ENCODE data around the gene RHBDF1. TPM values are rescaled to one million over a fixed set of nuclear protein-coding genes. Genes with fewer than 3 reads are reported as not detected.

RHBDF1 gene
- total and polyA plus RNA-seq, 3 experiments from 2014 or later = 0.53 to 0.59 TPM; not detected in 1

DNA sequence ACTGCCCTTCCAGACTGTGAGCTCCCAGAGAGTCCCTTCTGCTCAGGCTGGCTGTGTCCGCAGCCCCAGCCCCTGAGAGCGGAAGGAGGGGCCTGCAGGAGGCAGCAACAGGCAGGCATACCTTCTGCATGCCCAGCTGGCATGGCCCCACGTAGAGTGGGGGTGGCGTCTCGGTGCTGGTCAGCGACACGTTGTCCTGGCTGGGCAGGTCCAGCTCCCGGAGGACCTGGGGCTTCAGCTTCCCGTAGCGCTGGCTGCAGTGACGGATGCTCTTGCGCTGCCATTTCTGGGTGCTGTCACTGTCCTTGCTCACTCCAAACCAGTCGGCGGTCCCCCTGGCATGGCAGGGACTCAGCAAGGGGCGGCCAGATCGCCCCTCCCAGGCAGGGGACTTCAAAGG is 9.0 kb downstream of the RHBDF1 start:
- H3K4me1 Mint-ChIP-seq = peaks cover 0 to 4% (median 0%) of the 10 kb centered on the region in 3 donors
- H3K27me3 Mint-ChIP-seq = peaks cover 0 to 2% of the 10 kb centered on the region in 2 donors
- no peak overlapping the region for H3K27ac Mint-ChIP-seq
- POLR2A ChIA-PET = interaction anchor here (0.6 to 1.0 kb wide), 2 partner anchors 20 to 33 kb away, joined by 3 to 5 read pairs; no protein-coding TSS in a partner anchor
- no peaks in the 10 kb centered on the region for H3K9me3 ChIP-seq (ENCODE audit: low read length)
- no peak overlapping the region for H3K4me3 Mint-ChIP-seq
- H3K27me3 ChIP-seq (ENCODE audit: insufficient read depth, low read length, poor library complexity, severe bottlenecking) = no peaks in the 10 kb centered on the region
- H3K36me3 ChIP-seq (ENCODE audit: insufficient read depth, low read length) = no peaks in the 10 kb centered on the region
- H3K27ac ChIP-seq (ENCODE audit: low read depth, low read length) = no peak overlapping the region
- H3K9me3 Mint-ChIP-seq = no peaks in the 10 kb centered on the region
- DNase-seq = peak in 1 of 5 donors; percentile 43
- H3K4me1 ChIP-seq (ENCODE audit: insufficient read depth, low read length) = no peaks in the 10 kb centered on the region
- no peaks in the 10 kb centered on the region for H3K36me3 Mint-ChIP-seq
- CTCF ChIA-PET = interaction anchor here (1.2 to 9.2 kb wide), 4 partner anchors 8 to 119 kb away, joined by 3 to 201 read pairs (median 21); partner anchors contain the start of gene RHBDF1
- H3K4me3 ChIP-seq (ENCODE audit: low read length) = no peak overlapping the region

DNA sequence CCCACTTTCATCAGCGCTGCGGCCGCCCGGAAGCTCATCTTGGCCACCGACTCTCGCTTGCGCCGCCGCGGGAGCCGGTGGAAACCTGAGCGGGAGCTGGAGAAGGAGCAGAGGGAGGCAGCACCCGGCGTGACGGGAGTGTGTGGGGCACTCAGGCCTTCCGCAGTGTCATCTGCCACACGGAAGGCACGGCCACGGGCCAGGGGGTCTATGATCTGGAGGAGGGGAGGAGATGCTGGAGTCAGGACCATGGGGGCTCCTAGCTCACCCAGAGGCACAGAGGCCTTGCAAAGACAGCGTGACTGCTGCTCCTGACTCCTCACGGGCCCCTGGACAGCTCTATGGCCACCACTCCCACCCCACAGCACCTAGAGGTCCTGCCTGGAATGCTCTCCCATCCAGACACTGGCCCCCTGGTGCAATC is 9.5 kb downstream of the RHBDF1 start:
- H3K36me3 Mint-ChIP-seq = peaks cover 0 to 2% (median 0%) of the 10 kb centered on the region in 3 donors
- peaks cover 0 to 2% of the 10 kb centered on the region in 2 donors for H3K27me3 Mint-ChIP-seq
- H3K9me3 ChIP-seq (ENCODE audit: low read length) = no peaks in the 10 kb centered on the region
- DNase-seq = no peak
- CTCF ChIA-PET = interaction anchor here (1.2 to 9.2 kb wide), 4 partner anchors 9 to 119 kb away, joined by 3 to 201 read pairs (median 21); partner anchors contain the start of gene RHBDF1
- POLR2A ChIA-PET = interaction anchor here (1.0 kb wide), 1 partner anchor 34 kb away, joined by 5 read pairs; no protein-coding TSS in a partner anchor
- H3K4me3 ChIP-seq (ENCODE audit: low read length) = no peak overlapping the region
- no peaks in the 10 kb centered on the region for H3K4me1 ChIP-seq (ENCODE audit: insufficient read depth, low read length)
- no peaks in the 10 kb centered on the region for H3K9me3 Mint-ChIP-seq
- H3K36me3 ChIP-seq (ENCODE audit: insufficient read depth, low read length) = no peaks in the 10 kb centered on the region
- H3K4me1 Mint-ChIP-seq = peaks cover 0 to 4% (median 0%) of the 10 kb centered on the region in 3 donors
- no peak overlapping the region for H3K27ac Mint-ChIP-seq
- no peak overlapping the region for H3K4me3 Mint-ChIP-seq
- no peak overlapping the region for H3K27ac ChIP-seq (ENCODE audit: low read depth, low read length)
- H3K27me3 ChIP-seq (ENCODE audit: insufficient read depth, low read length, poor library complexity, severe bottlenecking) = no peaks in the 10 kb centered on the region

DNA sequence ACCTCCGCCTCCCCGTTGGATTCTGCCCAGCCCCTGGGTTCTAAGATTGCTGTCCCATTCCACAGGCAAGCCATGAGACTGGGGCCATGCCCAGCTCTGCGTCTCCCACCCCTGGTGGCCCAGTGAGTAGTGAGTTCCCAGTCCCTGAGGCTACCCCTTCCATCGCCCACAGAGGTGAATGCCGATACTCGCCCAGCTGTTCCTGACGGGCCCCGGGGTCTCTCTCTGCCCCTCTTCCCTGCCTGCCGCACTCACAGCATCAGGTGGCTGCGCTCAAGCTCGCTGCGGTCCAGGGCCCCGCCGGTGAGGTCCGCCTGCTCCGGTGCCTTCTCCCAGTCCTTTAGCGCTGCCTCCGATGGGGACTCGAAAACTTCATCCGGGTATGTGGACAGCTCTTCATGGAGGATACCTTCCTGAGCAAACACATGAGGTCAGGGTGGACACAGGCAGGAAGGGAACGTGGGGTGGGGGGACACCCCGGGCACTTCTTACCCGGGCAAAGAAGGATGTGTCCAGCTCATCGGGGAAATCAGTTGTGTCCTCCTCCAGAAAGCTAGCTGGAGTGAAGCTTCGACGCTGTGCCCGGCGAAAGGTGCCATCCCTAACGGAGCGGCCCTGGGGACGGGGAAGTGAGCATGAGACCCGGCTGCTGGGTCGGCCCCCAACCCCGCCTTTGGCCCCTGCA is 10.0 kb downstream of the RHBDF1 start:
- CTCF ChIA-PET = interaction anchor here (1.2 to 9.2 kb wide), 3 partner anchors 32 to 120 kb away, joined by 3 to 201 read pairs (median 39); no protein-coding TSS in a partner anchor
- Histone ChIP-seq H3K4me1 (ENCODE audit: insufficient read depth, low read length) (no peaks in the 10 kb centered on the region), H3K9me3 (ENCODE audit: low read length) (no peaks in the 10 kb centered on the region), H3K27ac (ENCODE audit: low read depth, low read length) (no peak overlapping the region), H3K4me3 (ENCODE audit: low read length) (no peak overlapping the region), H3K27me3 (ENCODE audit: insufficient read depth, low read length, poor library complexity, severe bottlenecking) (no peaks in the 10 kb centered on the region), H3K36me3 (ENCODE audit: insufficient read depth, low read length) (no peaks in the 10 kb centered on the region)
- peaks cover 0 to 4% (median 0%) of the 10 kb centered on the region in 3 donors for H3K36me3 Mint-ChIP-seq
- POLR2A ChIA-PET = interaction anchor here (1.0 kb wide), 1 partner anchor 34 kb away, joined by 5 read pairs; no protein-coding TSS in a partner anchor
- peak in 1 of 5 donors; percentile 43 for DNase-seq
- no peaks in the 10 kb centered on the region for H3K9me3 Mint-ChIP-seq
- no peak overlapping the region for H3K4me3 Mint-ChIP-seq
- peaks cover 0 to 2% of the 10 kb centered on the region in 2 donors for H3K27me3 Mint-ChIP-seq
- peaks cover 0 to 4% (median 0%) of the 10 kb centered on the region in 3 donors for H3K4me1 Mint-ChIP-seq
- peak overlapping the region in 1 of 8 donors; percentile 65 for H3K27ac Mint-ChIP-seq

DNA sequence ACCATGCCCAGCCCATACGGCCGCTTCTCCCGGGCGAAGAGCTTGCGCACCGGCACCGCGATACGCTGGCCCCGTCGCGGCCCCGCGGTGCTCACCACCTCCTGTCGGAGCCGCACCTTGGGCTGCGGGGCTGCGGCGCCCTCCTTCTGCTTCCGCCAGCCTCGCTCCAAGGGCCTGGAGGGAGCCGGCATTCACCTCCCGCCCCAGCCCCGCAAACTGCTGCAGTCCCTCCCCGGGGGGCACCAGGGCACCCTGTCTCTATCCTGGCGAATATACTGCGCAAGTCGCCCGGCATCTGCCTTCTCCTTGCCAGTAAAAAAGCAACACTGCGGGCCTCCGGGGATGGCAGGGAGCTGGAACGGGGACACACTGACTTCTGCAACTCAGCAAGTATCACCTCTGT is 10.6 kb downstream of the RHBDF1 start:
- peaks cover 0 to 7% (median 0%) of the 10 kb centered on the region in 3 donors for H3K36me3 Mint-ChIP-seq
- peaks cover 0 to 4% (median 0%) of the 10 kb centered on the region in 3 donors for H3K4me1 Mint-ChIP-seq
- no peaks in the 10 kb centered on the region for H3K27me3 ChIP-seq (ENCODE audit: insufficient read depth, low read length, poor library complexity, severe bottlenecking)
- no peak overlapping the region for H3K4me3 Mint-ChIP-seq
- POLR2A ChIA-PET = no interaction called here
- no peak overlapping the region for H3K27ac ChIP-seq (ENCODE audit: low read depth, low read length)
- no peaks in the 10 kb centered on the region for H3K9me3 ChIP-seq (ENCODE audit: low read length)
- no peaks in the 10 kb centered on the region for H3K4me1 ChIP-seq (ENCODE audit: insufficient read depth, low read length)
- CTCF ChIA-PET = interaction anchor here (5.7 to 9.2 kb wide), 2 partner anchors 33 to 44 kb away, joined by 39 to 201 read pairs; no protein-coding TSS in a partner anchor
- no peak overlapping the region for H3K27ac Mint-ChIP-seq
- H3K36me3 ChIP-seq (ENCODE audit: insufficient read depth, low read length) = no peaks in the 10 kb centered on the region
- peaks cover 0 to 2% of the 10 kb centered on the region in 2 donors for H3K27me3 Mint-ChIP-seq
- DNase-seq = no peak
- H3K9me3 Mint-ChIP-seq = no peaks in the 10 kb centered on the region
- no peak overlapping the region for H3K4me3 ChIP-seq (ENCODE audit: low read length)

DNA sequence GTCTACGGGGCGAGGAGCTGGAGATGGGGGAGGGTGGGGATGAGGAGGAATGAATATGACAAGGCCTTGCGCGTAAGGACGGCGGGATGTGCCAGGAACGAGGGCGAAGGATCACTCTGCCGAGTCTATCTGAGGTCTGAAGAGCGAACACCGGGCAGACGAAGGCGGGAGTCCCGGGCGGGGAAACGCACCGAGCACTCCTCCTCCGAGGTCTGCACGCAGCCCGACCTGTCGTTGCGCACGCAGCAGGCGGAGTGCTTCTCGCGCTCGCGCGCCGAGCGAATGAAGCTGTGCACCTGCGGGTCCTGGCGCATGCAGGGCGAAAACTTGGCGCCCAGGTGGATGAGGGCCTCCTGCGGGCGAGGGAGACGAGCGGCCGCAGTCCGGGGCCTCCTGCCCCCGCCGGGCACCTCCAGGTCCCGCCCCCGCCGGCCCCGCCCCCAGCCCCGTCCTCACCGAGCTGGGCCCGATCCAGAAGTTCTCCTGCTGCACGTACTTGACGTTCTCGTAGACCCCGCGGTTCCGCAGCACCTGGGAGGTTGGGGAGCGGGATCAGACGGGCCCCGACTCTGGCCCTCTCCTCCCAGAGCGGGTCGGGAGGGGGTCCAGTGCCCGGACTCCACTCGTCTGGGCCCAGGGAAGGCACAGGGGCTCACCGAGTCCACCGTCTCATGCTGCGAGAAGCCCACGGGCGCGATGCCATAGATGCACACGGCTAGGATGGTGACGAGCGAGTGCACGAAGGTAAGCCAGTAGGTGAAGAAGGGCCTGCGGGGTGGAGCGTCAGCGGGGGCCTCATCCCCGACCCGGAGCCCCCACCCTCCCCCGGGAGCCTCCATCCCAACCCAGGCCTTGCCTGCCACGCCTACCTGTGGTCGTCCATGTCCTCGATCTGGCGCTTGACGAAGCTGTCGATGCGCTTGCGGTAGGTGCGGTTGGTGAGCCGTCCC is 11.2 kb downstream of the RHBDF1 start:
- Mint-ChIP-seq H3K4me3 (no peak overlapping the region), H3K36me3 (peaks cover 0 to 8% (median 0%) of the 10 kb centered on the region in 3 donors), H3K27me3 (peaks cover 0 to 2% of the 10 kb centered on the region in 2 donors), H3K9me3 (no peaks in the 10 kb centered on the region), H3K27ac (no peak overlapping the region), H3K4me1 (peaks cover 0 to 4% (median 0%) of the 10 kb centered on the region in 3 donors)
- ChIA-PET POLR2A (interaction anchor here (0.5 kb wide), 1 partner anchor 46 kb away, joined by 6 read pairs; no protein-coding TSS in a partner anchor), CTCF (interaction anchor here (9.2 kb wide), 1 partner anchor 34 kb away, joined by 201 read pairs; no protein-coding TSS in a partner anchor)
- no peak for DNase-seq
- H3K4me3 ChIP-seq (ENCODE audit: low read length) = no peak overlapping the region
- H3K36me3 ChIP-seq (ENCODE audit: insufficient read depth, low read length) = no peaks in the 10 kb centered on the region
- H3K27ac ChIP-seq (ENCODE audit: low read depth, low read length) = no peak overlapping the region
- no peaks in the 10 kb centered on the region for H3K27me3 ChIP-seq (ENCODE audit: insufficient read depth, low read length, poor library complexity, severe bottlenecking)
- H3K9me3 ChIP-seq (ENCODE audit: low read length) = no peaks in the 10 kb centered on the region
- no peaks in the 10 kb centered on the region for H3K4me1 ChIP-seq (ENCODE audit: insufficient read depth, low read length)

DNA sequence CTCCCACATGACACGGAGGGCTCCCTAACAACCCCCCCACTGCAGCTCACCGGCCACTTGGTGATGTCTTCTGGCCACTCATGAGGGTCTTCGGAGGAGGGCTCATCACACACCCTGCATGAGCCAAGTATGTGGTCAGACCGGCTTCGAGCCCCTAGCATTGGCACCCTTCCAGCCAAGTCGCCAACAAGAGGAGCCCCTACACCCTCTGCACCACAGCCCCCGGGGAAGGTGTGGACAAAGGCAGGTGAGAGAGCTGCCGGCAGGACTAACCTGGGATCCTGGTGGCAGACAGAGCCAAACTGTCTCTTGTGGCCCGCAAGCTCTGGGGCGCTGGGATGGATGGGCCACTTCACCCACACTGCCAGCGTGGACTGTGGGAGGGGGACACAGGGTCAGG is 12.3 kb downstream of the RHBDF1 start:
- DNase-seq = no peak
- Mint-ChIP-seq H3K36me3 (peaks cover 0 to 13% (median 2%) of the 10 kb centered on the region in 3 donors), H3K9me3 (no peaks in the 10 kb centered on the region), H3K4me3 (no peak overlapping the region), H3K27ac (peak overlapping the region in 1 of 8 donors; percentile 32), H3K27me3 (no peaks in the 10 kb centered on the region), H3K4me1 (peaks cover 0 to under 1% (median 0%) of the 10 kb centered on the region in 3 donors)
- no peaks in the 10 kb centered on the region for H3K9me3 ChIP-seq (ENCODE audit: low read length)
- POLR2A ChIA-PET = no interaction called here
- no peaks in the 10 kb centered on the region for H3K27me3 ChIP-seq (ENCODE audit: insufficient read depth, low read length, poor library complexity, severe bottlenecking)
- no peak overlapping the region for H3K4me3 ChIP-seq (ENCODE audit: low read length)
- CTCF ChIA-PET = interaction anchor here (9.2 kb wide), 1 partner anchor 35 kb away, joined by 201 read pairs; no protein-coding TSS in a partner anchor
- H3K4me1 ChIP-seq (ENCODE audit: insufficient read depth, low read length) = no peaks in the 10 kb centered on the region
- no peak overlapping the region for H3K27ac ChIP-seq (ENCODE audit: low read depth, low read length)
- H3K36me3 ChIP-seq (ENCODE audit: insufficient read depth, low read length) = no peaks in the 10 kb centered on the region

DNA sequence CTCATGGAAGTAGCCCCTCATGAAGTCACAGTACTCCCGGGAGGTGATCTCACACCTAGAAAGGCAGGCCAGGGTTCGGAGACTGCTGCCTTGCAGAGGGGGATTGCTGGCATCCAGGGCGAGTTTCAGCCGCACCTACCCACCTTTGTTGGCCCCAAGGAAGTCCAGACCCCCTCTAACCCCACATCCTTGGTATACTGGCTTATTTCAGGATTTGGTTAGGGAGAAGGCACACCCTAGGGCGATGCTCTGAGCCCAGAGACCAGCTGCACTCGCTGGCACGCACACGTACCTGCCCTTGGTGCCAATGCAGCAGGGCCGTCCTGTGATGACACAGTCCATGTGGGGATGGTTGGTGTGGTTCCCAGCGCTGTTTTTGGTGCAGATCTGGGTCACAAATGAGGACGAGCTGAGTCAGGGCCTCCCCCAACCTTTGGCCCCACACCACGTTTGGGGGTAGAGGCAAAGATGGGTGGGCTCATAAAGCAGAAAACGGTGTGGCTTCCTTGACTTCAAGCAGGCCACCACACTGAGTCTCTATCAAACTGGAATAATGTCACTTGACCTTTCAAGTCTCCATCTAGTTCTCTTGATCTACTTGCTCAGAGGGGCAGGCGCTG is 12.9 kb downstream of the RHBDF1 start:
- H3K27ac Mint-ChIP-seq = peak overlapping the region in 3 of 8 donors; percentile 25 to 50 (median 32)
- CTCF ChIA-PET = interaction anchor here (9.2 kb wide), 1 partner anchor 35 kb away, joined by 201 read pairs; no protein-coding TSS in a partner anchor
- no peaks in the 10 kb centered on the region for H3K9me3 Mint-ChIP-seq
- H3K36me3 Mint-ChIP-seq = peaks cover 0 to 13% (median 2%) of the 10 kb centered on the region in 3 donors
- no peaks in the 10 kb centered on the region for H3K4me1 ChIP-seq (ENCODE audit: insufficient read depth, low read length)
- POLR2A ChIA-PET = no interaction called here
- no peaks in the 10 kb centered on the region for H3K27me3 Mint-ChIP-seq
- H3K36me3 ChIP-seq (ENCODE audit: insufficient read depth, low read length) = no peaks in the 10 kb centered on the region
- no peak overlapping the region for H3K4me3 ChIP-seq (ENCODE audit: low read length)
- no peaks in the 10 kb centered on the region for H3K27me3 ChIP-seq (ENCODE audit: insufficient read depth, low read length, poor library complexity, severe bottlenecking)
- no peak for DNase-seq
- H3K4me3 Mint-ChIP-seq = peak overlapping the region in 1 of 7 donors; percentile 30
- no peak overlapping the region for H3K27ac ChIP-seq (ENCODE audit: low read depth, low read length)
- peaks cover 2 to 4% (median 2%) of the 10 kb centered on the region in 3 donors for H3K4me1 Mint-ChIP-seq
- H3K9me3 ChIP-seq (ENCODE audit: low read length) = no peaks in the 10 kb centered on the region

Measured in CD8-positive, alpha-beta memory T cell (primary cell).